Upper lobe of left lung (tissue), 4 donors: ENCODE data around the gene CRYAA.
"Not testable (repeated sequence)": the region's sequence is repeated elsewhere in the genome, so short reads cannot be mapped to it uniquely, and the experiment has no call there.

Experiments used
- POLR2A ChIP-seq, 4 donors: fragments of 450-650 bp; IDR thresholded peaks; one replicate each; pipeline ENCODE4 v1.5.1; 2016 to 2017; ENCODE audit warnings: antibody characterized with exemption in 4 of 4, mild to moderate bottlenecking in 2 of 4
- TF ChIP-seq, protein P1 (sequence below), 6 experiments: fragments of 450-650 bp in 4 of 6; fragments of 200-600 bp in 2 of 6; sonication (generic) in 2 of 6; IDR thresholded peaks; one replicate each; pipeline ENCODE4 v1.5.1; 2016 to 2019; ENCODE audit warnings: antibody characterized with exemption in 6 of 6

DNA sequence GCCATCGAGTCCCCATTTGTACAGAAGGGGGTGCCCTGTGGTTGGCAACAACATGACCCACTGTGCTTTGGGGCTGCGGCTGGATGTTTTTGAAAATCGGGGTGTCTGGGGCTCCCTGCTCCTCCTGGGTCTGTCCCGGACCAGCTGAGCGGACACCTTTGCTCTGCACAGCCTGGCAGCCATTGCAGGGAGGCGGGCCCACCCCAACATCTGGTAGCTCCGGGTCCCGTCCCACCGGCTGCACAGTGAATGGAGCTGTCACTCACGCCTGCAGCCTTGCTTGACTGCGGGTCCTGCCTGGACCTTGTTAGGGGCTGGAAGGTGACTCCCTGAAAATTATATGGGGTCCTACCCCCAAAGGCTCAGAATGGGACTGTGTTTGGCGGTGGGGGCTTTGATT lies 5.1 kb downstream of the CRYAA start:
- TF ChIP-seq POLR2A (IDR thresholded peaks at IDR 0.05), result not testable (repeated sequence)
- TF ChIP-seq, protein P1, sequence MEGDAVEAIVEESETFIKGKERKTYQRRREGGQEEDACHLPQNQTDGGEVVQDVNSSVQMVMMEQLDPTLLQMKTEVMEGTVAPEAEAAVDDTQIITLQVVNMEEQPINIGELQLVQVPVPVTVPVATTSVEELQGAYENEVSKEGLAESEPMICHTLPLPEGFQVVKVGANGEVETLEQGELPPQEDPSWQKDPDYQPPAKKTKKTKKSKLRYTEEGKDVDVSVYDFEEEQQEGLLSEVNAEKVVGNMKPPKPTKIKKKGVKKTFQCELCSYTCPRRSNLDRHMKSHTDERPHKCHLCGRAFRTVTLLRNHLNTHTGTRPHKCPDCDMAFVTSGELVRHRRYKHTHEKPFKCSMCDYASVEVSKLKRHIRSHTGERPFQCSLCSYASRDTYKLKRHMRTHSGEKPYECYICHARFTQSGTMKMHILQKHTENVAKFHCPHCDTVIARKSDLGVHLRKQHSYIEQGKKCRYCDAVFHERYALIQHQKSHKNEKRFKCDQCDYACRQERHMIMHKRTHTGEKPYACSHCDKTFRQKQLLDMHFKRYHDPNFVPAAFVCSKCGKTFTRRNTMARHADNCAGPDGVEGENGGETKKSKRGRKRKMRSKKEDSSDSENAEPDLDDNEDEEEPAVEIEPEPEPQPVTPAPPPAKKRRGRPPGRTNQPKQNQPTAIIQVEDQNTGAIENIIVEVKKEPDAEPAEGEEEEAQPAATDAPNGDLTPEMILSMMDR (IDR thresholded peaks at IDR 0.05), result not testable (repeated sequence)
